Gastroesophageal sphincter (tissue), 3 donors: ENCODE results near the gene C6orf120.

Experiments
- CTCF ChIP-seq, 4 experiments: fragments of 200-600 bp in 2 of 4; fragments of 450-650 bp in 2 of 4; sonication (generic) in 1 of 4; IDR thresholded peaks; one replicate each; pipeline ENCODE4 v1.5.1; 2017 to 2019; ENCODE audit warnings: antibody characterized with exemption in 4 of 4, mild to moderate bottlenecking in 2 of 4, moderate library complexity in 2 of 4
- POLR2A ChIP-seq, 2 donors: fragments of 450-650 bp; IDR thresholded peaks; one replicate each; pipeline ENCODE4 v1.6.1; 2017; ENCODE audit warnings: antibody characterized with exemption in 2 of 2, mild to moderate bottlenecking in 2 of 2, moderate library complexity in 1 of 2
- POLR2AphosphoS5 ChIP-seq: sonication (generic); formaldehyde crosslinking; IDR thresholded peaks from one replicate; pipeline ENCODE4 v1.6.1; 2017; ENCODE audit warnings: antibody characterized with exemption

- TF ChIP-seq CTCF (IDR thresholded peaks at IDR 0.05) (peak in 1 of 4 experiments; percentile 4), POLR2AphosphoS5 (peak; percentile 48), POLR2A (IDR thresholded peaks at IDR 0.05) (peak; percentile 25 to 47)
Measured at GRCh38 chr6:169723200-169723909, 21.4 kb downstream of the C6orf120 start.
